ENCODE data around the gene PTGER1. TPM values are rescaled to one million over a fixed set of nuclear protein-coding genes. Genes with fewer than 3 reads are reported as not detected.

The PTGER1 gene
- total and polyA plus RNA-seq, 2 of the 13 experiments (the other 11 are each of a cell fraction or from before 2014, with no cell fraction given), result 0.13 TPM; not detected in 1

DNA sequence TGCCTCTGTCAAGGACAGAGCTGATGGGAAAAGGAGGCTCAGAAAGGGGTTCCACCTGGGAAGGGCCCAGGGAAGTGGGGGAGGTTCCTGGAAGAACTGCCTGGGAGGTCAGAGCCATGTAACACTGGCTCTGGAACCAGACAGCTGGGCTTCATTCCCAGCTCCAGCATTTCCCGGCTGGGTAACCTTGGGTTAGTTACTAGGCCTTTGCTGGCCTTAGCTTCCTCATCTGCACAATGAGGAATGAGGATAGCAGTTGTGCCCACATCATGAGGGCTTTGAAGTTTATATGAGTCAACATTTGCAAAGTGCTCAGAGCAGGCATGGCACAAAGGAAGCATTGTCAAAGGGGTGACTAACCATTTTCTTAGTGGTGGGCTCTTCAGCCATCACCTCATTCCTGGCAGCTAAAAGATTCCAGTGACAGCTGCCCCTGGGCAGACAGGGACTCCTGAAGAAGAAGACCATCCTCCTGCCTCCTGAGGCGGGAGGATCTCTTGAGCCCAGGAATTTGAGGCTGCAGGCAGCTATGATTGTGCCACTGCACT lies 44.8 kb upstream of the PTGER1 start (continued):
- TF ChIP-seq FOXJ3 (CRISPR knock-in tag; IDR thresholded peaks at IDR 0.05; ENCODE audit: borderline replicate concordance) (0 out of 2 replicates have a peak, but pooled peaks have one; percentile 7), ZNF75D (CRISPR knock-in tag; IDR thresholded peaks at IDR 0.05; ENCODE audit: borderline replicate concordance) (no peak), FOXA1 (IDR thresholded peaks at IDR 0.05) (no peak), FOXA1 (CRISPR knock-in tag; IDR thresholded peaks at IDR 0.05) (peak; percentile 64), ZNF782 (CRISPR knock-in tag; IDR thresholded peaks at IDR 0.05; ENCODE audit: borderline replicate concordance) (no peak), KDM2A (CRISPR knock-in tag; IDR thresholded peaks at IDR 0.05; ENCODE audit: borderline replicate concordance, low read depth) (peak; percentile 45; the same call in 1 of the 2 replicates), HOXA9 (CRISPR knock-in tag; IDR thresholded peaks at IDR 0.05; ENCODE audit: borderline replicate concordance) (no peak), PCBP2 (optimal IDR thresholded peaks at IDR 0.05; ENCODE audit: low read depth, low read length, poor library complexity, severe bottlenecking) (no peak), KAT8 (CRISPR knock-in tag; IDR thresholded peaks at IDR 0.05) (peak; percentile 79), ZNF720 (CRISPR knock-in tag; IDR thresholded peaks at IDR 0.05) (no peak), CHD4 (IDR thresholded peaks at IDR 0.05; ENCODE audit: borderline replicate concordance, low read length) (peak; percentile 91; the same call in 1 of the 2 replicates)
- TF ChIP-seq, protein P1, sequence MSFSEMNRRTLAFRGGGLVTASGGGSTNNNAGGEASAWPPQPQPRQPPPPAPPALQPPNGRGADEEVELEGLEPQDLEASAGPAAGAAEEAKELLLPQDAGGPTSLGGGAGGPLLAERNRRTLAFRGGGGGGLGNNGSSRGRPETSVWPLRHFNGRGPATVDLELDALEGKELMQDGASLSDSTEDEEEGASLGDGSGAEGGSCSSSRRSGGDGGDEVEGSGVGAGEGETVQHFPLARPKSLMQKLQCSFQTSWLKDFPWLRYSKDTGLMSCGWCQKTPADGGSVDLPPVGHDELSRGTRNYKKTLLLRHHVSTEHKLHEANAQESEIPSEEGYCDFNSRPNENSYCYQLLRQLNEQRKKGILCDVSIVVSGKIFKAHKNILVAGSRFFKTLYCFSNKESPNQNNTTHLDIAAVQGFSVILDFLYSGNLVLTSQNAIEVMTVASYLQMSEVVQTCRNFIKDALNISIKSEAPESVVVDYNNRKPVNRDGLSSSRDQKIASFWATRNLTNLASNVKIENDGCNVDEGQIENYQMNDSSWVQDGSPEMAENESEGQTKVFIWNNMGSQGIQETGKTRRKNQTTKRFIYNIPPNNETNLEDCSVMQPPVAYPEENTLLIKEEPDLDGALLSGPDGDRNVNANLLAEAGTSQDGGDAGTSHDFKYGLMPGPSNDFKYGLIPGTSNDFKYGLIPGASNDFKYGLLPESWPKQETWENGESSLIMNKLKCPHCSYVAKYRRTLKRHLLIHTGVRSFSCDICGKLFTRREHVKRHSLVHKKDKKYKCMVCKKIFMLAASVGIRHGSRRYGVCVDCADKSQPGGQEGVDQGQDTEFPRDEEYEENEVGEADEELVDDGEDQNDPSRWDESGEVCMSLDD (CRISPR knock-in tag; IDR thresholded peaks at IDR 0.05; ENCODE audit: borderline replicate concordance), result peak; percentile 92; the same call in 1 of the 2 replicates
- TF ChIP-seq, protein P2, sequence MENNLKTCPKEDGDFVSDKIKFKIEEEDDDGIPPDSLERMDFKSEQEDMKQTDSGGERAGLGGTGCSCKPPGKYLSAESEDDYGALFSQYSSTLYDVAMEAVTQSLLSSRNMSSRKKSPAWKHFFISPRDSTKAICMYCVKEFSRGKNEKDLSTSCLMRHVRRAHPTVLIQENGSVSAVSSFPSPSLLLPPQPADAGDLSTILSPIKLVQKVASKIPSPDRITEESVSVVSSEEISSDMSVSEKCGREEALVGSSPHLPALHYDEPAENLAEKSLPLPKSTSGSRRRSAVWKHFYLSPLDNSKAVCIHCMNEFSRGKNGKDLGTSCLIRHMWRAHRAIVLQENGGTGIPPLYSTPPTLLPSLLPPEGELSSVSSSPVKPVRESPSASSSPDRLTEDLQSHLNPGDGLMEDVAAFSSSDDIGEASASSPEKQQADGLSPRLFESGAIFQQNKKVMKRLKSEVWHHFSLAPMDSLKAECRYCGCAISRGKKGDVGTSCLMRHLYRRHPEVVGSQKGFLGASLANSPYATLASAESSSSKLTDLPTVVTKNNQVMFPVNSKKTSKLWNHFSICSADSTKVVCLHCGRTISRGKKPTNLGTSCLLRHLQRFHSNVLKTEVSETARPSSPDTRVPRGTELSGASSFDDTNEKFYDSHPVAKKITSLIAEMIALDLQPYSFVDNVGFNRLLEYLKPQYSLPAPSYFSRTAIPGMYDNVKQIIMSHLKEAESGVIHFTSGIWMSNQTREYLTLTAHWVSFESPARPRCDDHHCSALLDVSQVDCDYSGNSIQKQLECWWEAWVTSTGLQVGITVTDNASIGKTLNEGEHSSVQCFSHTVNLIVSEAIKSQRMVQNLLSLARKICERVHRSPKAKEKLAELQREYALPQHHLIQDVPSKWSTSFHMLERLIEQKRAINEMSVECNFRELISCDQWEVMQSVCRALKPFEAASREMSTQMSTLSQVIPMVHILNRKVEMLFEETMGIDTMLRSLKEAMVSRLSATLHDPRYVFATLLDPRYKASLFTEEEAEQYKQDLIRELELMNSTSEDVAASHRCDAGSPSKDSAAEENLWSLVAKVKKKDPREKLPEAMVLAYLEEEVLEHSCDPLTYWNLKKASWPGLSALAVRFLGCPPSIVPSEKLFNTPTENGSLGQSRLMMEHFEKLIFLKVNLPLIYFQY (CRISPR knock-in tag; IDR thresholded peaks at IDR 0.05; ENCODE audit: borderline replicate concordance), result peak; percentile 63
- TF ChIP-seq, protein P3, sequence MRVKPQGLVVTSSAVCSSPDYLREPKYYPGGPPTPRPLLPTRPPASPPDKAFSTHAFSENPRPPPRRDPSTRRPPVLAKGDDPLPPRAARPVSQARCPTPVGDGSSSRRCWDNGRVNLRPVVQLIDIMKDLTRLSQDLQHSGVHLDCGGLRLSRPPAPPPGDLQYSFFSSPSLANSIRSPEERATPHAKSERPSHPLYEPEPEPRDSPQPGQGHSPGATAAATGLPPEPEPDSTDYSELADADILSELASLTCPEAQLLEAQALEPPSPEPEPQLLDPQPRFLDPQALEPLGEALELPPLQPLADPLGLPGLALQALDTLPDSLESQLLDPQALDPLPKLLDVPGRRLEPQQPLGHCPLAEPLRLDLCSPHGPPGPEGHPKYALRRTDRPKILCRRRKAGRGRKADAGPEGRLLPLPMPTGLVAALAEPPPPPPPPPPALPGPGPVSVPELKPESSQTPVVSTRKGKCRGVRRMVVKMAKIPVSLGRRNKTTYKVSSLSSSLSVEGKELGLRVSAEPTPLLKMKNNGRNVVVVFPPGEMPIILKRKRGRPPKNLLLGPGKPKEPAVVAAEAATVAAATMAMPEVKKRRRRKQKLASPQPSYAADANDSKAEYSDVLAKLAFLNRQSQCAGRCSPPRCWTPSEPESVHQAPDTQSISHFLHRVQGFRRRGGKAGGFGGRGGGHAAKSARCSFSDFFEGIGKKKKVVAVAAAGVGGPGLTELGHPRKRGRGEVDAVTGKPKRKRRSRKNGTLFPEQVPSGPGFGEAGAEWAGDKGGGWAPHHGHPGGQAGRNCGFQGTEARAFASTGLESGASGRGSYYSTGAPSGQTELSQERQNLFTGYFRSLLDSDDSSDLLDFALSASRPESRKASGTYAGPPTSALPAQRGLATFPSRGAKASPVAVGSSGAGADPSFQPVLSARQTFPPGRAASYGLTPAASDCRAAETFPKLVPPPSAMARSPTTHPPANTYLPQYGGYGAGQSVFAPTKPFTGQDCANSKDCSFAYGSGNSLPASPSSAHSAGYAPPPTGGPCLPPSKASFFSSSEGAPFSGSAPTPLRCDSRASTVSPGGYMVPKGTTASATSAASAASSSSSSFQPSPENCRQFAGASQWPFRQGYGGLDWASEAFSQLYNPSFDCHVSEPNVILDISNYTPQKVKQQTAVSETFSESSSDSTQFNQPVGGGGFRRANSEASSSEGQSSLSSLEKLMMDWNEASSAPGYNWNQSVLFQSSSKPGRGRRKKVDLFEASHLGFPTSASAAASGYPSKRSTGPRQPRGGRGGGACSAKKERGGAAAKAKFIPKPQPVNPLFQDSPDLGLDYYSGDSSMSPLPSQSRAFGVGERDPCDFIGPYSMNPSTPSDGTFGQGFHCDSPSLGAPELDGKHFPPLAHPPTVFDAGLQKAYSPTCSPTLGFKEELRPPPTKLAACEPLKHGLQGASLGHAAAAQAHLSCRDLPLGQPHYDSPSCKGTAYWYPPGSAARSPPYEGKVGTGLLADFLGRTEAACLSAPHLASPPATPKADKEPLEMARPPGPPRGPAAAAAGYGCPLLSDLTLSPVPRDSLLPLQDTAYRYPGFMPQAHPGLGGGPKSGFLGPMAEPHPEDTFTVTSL (CRISPR knock-in tag; IDR thresholded peaks at IDR 0.05; ENCODE audit: borderline replicate concordance), result peak; percentile 72; the same call in 1 of the 2 replicates
